ENCODE data around the gene RFC2.

Gene RFC2

DNA sequence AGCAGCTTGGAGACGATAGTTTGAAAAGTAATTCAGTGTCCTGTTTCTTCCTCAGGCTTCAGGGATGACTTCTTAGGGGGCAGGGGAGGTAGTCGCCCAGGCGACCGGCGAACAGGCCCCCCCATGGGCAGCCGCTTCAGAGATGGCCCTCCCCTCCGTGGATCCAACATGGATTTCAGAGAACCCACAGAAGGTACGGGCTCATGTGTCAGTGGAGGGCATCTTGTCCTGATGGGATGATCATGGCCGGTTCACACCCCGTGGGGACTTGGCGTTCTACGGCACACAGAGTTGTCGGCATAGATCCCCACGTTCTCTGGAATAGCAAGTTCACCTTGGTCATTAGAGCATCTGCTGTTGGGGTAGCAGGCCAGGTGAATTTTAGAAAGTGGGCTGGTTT is 59.5 kb downstream of the RFC2 start:
- Histone ChIP-seq H4K20me1 (ENCODE audit: insufficient read depth) (0 out of 2 replicates have a peak, but pooled peaks cover 9% of the 10 kb centered on the region), H3K79me2 (ENCODE audit: insufficient read depth, low read depth) (peaks cover 6% of the 10 kb centered on the region; the same call in 1 of the 2 replicates)

DNA sequence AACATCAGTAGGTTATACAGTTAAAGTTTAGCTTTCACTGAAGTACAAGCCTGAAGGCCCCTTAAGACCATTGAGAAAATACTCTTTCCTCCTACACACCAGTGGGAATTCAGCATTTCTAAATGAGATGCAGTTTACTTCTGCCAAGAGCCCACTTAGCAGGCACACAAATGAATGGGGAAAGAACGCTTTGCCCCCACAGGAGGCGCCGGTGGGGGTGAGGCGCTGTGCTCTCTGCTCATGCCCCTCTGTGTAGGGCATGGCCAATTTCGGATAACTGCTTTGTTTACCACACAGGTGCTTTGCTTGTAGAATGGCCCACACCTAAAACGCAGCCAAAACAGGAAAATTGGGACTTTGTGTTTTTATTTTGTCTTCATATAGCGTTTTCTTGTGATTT is 60.3 kb downstream of the RFC2 start:
- Histone ChIP-seq H3K36me3 (ENCODE audit: insufficient read depth) (peaks cover 24% of the 10 kb centered on the region; the same call in 1 of the 2 replicates), H3K4me3 (IDR thresholded peaks at IDR 0.05; ENCODE audit: insufficient read depth, low read depth, low read length) (no peak overlapping the region), H3K27ac (no peak overlapping the region), H3K9ac (no peak overlapping the region), H3K79me2 (ENCODE audit: insufficient read depth, low read depth) (peaks cover 8% of the 10 kb centered on the region; the same call in 1 of the 2 replicates), H2AFZ (ENCODE audit: low read depth) (no peak overlapping the region), H3K4me1 (ENCODE audit: low read depth, poor library complexity, severe bottlenecking) (no peaks in the 10 kb centered on the region), H3K27me3 (ENCODE audit: insufficient read depth, low read depth) (no peaks in the 10 kb centered on the region), H3K4me2 (no peak overlapping the region), H4K20me1 (ENCODE audit: insufficient read depth) (0 out of 2 replicates have a peak, but pooled peaks cover 4% of the 10 kb centered on the region)
- TF ChIP-seq, protein P1, sequence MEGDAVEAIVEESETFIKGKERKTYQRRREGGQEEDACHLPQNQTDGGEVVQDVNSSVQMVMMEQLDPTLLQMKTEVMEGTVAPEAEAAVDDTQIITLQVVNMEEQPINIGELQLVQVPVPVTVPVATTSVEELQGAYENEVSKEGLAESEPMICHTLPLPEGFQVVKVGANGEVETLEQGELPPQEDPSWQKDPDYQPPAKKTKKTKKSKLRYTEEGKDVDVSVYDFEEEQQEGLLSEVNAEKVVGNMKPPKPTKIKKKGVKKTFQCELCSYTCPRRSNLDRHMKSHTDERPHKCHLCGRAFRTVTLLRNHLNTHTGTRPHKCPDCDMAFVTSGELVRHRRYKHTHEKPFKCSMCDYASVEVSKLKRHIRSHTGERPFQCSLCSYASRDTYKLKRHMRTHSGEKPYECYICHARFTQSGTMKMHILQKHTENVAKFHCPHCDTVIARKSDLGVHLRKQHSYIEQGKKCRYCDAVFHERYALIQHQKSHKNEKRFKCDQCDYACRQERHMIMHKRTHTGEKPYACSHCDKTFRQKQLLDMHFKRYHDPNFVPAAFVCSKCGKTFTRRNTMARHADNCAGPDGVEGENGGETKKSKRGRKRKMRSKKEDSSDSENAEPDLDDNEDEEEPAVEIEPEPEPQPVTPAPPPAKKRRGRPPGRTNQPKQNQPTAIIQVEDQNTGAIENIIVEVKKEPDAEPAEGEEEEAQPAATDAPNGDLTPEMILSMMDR (conservative IDR thresholded peaks at IDR 0.05; ENCODE audit: low read depth, low read length), result no peak

More for the DNA sequence above, 59.5 kb downstream of the RFC2 start:
- no peak overlapping the region for H2AFZ ChIP-seq (ENCODE audit: low read depth)
- H3K27ac ChIP-seq, result no peak overlapping the region
- no peaks in the 10 kb centered on the region for H3K4me1 ChIP-seq (ENCODE audit: low read depth, poor library complexity, severe bottlenecking)
- H3K9ac ChIP-seq, result no peak overlapping the region
- TF ChIP-seq, protein P1 (conservative IDR thresholded peaks at IDR 0.05; ENCODE audit: low read depth, low read length), result no peak
- no peak overlapping the region for H3K4me3 ChIP-seq (IDR thresholded peaks at IDR 0.05; ENCODE audit: insufficient read depth, low read depth, low read length)
- H3K27me3 ChIP-seq (ENCODE audit: insufficient read depth, low read depth), result no peaks in the 10 kb centered on the region
- peaks cover 24% of the 10 kb centered on the region; the same call in 1 of the 2 replicates for H3K36me3 ChIP-seq (ENCODE audit: insufficient read depth)
- no peak overlapping the region for H3K4me2 ChIP-seq

DNA sequence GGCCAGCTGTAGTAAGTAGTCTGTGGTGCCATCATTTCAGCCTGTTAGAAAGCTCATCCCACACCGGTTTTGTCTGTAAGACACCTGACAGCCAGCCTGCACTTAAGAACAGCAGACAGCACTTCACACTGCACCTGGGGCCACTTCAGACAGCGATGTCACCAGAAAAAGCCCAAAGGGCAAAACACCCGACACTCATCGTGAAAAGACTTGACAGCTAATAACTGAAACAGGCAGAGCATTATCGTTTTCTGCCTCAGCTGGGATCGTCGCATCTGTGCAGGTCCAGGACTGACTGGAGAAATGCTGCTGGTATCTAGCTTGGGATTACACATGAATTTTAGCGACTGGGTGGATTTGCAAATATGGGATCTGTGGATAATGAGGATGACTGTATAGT is 61.1 kb downstream of the RFC2 start:
- Histone ChIP-seq H3K4me2 (no peak overlapping the region), H4K20me1 (ENCODE audit: insufficient read depth) (peaks cover 9% of the 10 kb centered on the region), H3K9ac (no peak overlapping the region), H3K4me1 (ENCODE audit: low read depth, poor library complexity, severe bottlenecking) (no peaks in the 10 kb centered on the region), H3K27me3 (ENCODE audit: insufficient read depth, low read depth) (no peaks in the 10 kb centered on the region), H3K27ac (no peak overlapping the region), H2AFZ (ENCODE audit: low read depth) (no peak overlapping the region), H3K79me2 (ENCODE audit: insufficient read depth, low read depth) (peaks cover 14% of the 10 kb centered on the region; the same call in 1 of the 2 replicates), H3K4me3 (IDR thresholded peaks at IDR 0.05; ENCODE audit: insufficient read depth, low read depth, low read length) (no peak overlapping the region), H3K36me3 (ENCODE audit: insufficient read depth) (peaks cover 28% of the 10 kb centered on the region; the same call in 1 of the 2 replicates)
- TF ChIP-seq, protein P1 (conservative IDR thresholded peaks at IDR 0.05; ENCODE audit: low read depth, low read length), result no peak

DNA sequence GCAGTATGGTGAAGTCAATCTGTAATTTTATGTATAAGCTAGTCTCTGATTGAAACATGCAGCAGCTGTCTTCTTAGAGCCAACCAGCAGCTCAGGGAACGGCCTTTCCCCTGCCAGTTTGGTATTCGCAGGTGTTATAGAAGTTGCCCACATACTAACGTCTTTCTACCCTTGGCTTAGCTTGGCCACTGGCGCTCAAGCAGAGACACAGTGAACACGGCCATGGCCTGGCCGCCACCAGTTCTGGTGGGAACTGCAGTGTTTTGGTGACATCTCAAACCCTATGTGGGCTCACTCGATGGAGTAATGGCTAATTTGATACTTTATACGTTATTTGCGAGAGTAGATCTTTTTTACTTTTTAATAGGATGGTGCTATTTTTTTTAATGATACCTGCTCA is 63.0 kb downstream of the RFC2 start:
- Histone ChIP-seq H3K79me2 (ENCODE audit: insufficient read depth, low read depth) (peaks cover 32% of the 10 kb centered on the region), H4K20me1 (ENCODE audit: insufficient read depth) (peaks cover 26% of the 10 kb centered on the region), H3K27ac (no peak overlapping the region), H3K4me2 (no peak overlapping the region), H3K36me3 (ENCODE audit: insufficient read depth) (peaks cover 28% of the 10 kb centered on the region; the same call in 1 of the 2 replicates), H3K9ac (no peak overlapping the region), H3K4me1 (ENCODE audit: low read depth, poor library complexity, severe bottlenecking) (no peaks in the 10 kb centered on the region), H3K4me3 (IDR thresholded peaks at IDR 0.05; ENCODE audit: insufficient read depth, low read depth, low read length) (no peak overlapping the region), H2AFZ (ENCODE audit: low read depth) (no peak overlapping the region), H3K27me3 (ENCODE audit: insufficient read depth, low read depth) (no peaks in the 10 kb centered on the region)
- TF ChIP-seq, protein P1 (conservative IDR thresholded peaks at IDR 0.05; ENCODE audit: low read depth, low read length), result no peak

Measured in KMS-11 (cell line).